Activated T-helper 1 cell treated with Interleukin-2 at 50 U/mL for 16 hours (primary cell): ENCODE data around the gene LRRC73.
"Not testable (repeated sequence)": the region's sequence is repeated elsewhere in the genome, so short reads cannot be mapped to it uniquely, and the experiment has no call there.

Experiments
- DNase-seq: peaks from one replicate; pipeline ENCODE4 v3.0.0-alpha.2; 2020; ENCODE audit warnings: low read depth

LRRC73 gene

GRCh38 chr6:43510827-43511163 lies 649 bp upstream of the LRRC73 start:
- no peak for DNase-seq

GRCh38 chr6:43509142-43509983 lies 783 bp downstream of the LRRC73 start:
- no peak for DNase-seq

GRCh38 chr6:43508481-43509141 lies 1.5 kb downstream of the LRRC73 start:
- no peak for DNase-seq

GRCh38 chr6:43506667-43507471 lies 3.3 kb downstream of the LRRC73 start:
- peak; percentile 63 for DNase-seq

GRCh38 chr6:43506171-43506570 lies 4.0 kb downstream of the LRRC73 start:
- no peak for DNase-seq

- DNase-seq: no peak
Measured at GRCh38 chr6:43505718-43506117, 4.4 kb downstream of the LRRC73 start.

- DNase-seq: no peak
Measured at GRCh38 chr6:43504756-43505593, 5.2 kb downstream of the LRRC73 start.

GRCh38 chr6:43503443-43503842 lies 6.7 kb downstream of the LRRC73 start:
- no peak for DNase-seq

- DNase-seq: no peak
Measured at GRCh38 chr6:43502666-43503065, 7.5 kb downstream of the LRRC73 start.

- DNase-seq: no peak
Measured at GRCh38 chr6:43500921-43501320, 9.2 kb downstream of the LRRC73 start.

GRCh38 chr6:43499028-43499815 lies 10.9 kb downstream of the LRRC73 start:
- no peak for DNase-seq

- DNase-seq: not testable (repeated sequence)
Measured at GRCh38 chr6:43498291-43498690, 11.9 kb downstream of the LRRC73 start.

- no peak for DNase-seq
Measured at GRCh38 chr6:43497689-43498088, 12.5 kb downstream of the LRRC73 start.

- no peak for DNase-seq
Measured at GRCh38 chr6:43497129-43497396, 13.1 kb downstream of the LRRC73 start.

- DNase-seq: no peak
Measured at GRCh38 chr6:43496370-43497128, 13.6 kb downstream of the LRRC73 start.

- DNase-seq: no peak
Measured at GRCh38 chr6:43495409-43495941, 14.7 kb downstream of the LRRC73 start.

GRCh38 chr6:43494766-43495165 lies 15.4 kb downstream of the LRRC73 start:
- no peak for DNase-seq

- DNase-seq: no peak
Measured at GRCh38 chr6:43494321-43494720, 15.8 kb downstream of the LRRC73 start.

- DNase-seq: no peak
Measured at GRCh38 chr6:43493833-43494232, 16.3 kb downstream of the LRRC73 start.

- DNase-seq: no peak
Measured at GRCh38 chr6:43493230-43493629, 16.9 kb downstream of the LRRC73 start.
